Natural killer cell (primary cell): Measurements from ENCODE around the gene TBC1D22A. TPM values are rescaled to one million over a fixed set of nuclear protein-coding genes. Genes with fewer than 3 reads are reported as not detected.
A peak's percentile ranks its signal among the peaks of the same experiment; 100 is the strongest.

ENCODE experiments used
- ATAC-seq, 3 donors: fragments of 150-1000 bp in 2 of 3; fragments of 200-7000 bp in 1 of 3; cut with Tn5 transposase; 1 replicate in 1 of 3; 2 replicates in 2 of 3; pipeline ENCODE4 v1.10.0; 2021; ENCODE audit warnings: mild to moderate bottlenecking in 2 of 3, moderate library complexity in 2 of 3
- DNase-seq, 2 donors: peaks; one replicate each; pipeline versions ENCODE4 v3.0.0 to v3.0.0-alpha.2; 2013 to 2021; ENCODE audit warnings: mixed read lengths in 1 of 2
- H3K27ac ChIP-seq: one replicate; pipeline ENCODE4 v1.5.1; 2013; ENCODE audit warnings: mild to moderate bottlenecking, low read length
- H3K27me3 ChIP-seq: one replicate; pipeline ENCODE4 v1.6.1; 2013; ENCODE audit warnings: low read length; ENCODE audit not compliant: control insufficient read depth, insufficient read depth
- H3K36me3 ChIP-seq: one replicate; pipeline ENCODE4 v1.6.1; 2013; ENCODE audit warnings: low read length; ENCODE audit not compliant: control insufficient read depth, insufficient read depth
- H3K4me1 ChIP-seq: one replicate; pipeline ENCODE4 v1.6.1; 2013; ENCODE audit warnings: low read length; ENCODE audit not compliant: control insufficient read depth, insufficient read depth
- H3K4me3 ChIP-seq: one replicate; pipeline ENCODE4 v1.5.1; 2013; ENCODE audit warnings: low read length
- H3K9me3 ChIP-seq: one replicate; pipeline ENCODE4 v1.6.1; 2013; ENCODE audit warnings: low read length; ENCODE audit not compliant: control insufficient read depth, insufficient read depth
- H3K27ac Mint-ChIP-seq, 2 donors: one replicate each; pipeline ENCODE4 v1.8.0; 2022; ENCODE audit warnings: mild to moderate bottlenecking in 2 of 2, mixed read lengths in 2 of 2, moderate library complexity in 1 of 2
- H3K27me3 Mint-ChIP-seq, 2 donors: one replicate each; pipeline ENCODE4 v1.8.0; 2022; ENCODE audit warnings: low read depth in 2 of 2, mixed read lengths in 2 of 2
- H3K36me3 Mint-ChIP-seq: one replicate; pipeline ENCODE4 v1.8.0; 2022; ENCODE audit warnings: mixed read lengths
- H3K4me1 Mint-ChIP-seq, 2 donors: one replicate each; pipeline ENCODE4 v1.8.0; 2022; ENCODE audit warnings: mixed read lengths in 2 of 2
- H3K4me3 Mint-ChIP-seq: one replicate; pipeline ENCODE4 v1.8.0; 2022; ENCODE audit warnings: mild to moderate bottlenecking, moderate library complexity, mixed read lengths
- H3K9me3 Mint-ChIP-seq, 2 donors: one replicate each; pipeline ENCODE4 v1.8.0; 2022; ENCODE audit warnings: mixed read lengths in 2 of 2
- CTCF ChIP-seq: fragments of 200-600 bp; IDR thresholded peaks from one replicate; pipeline ENCODE4 v1.8.0; 2022; ENCODE audit warnings: antibody characterized with exemption
- WGBS: methylation state at CpG from one replicate; pipeline ENCODE4 v1.1.7; 2013; ENCODE audit warnings: missing lambda C conversion rate; ENCODE audit not compliant: insufficient coverage; 5-methylcytosine and 5-hydroxymethylcytosine counted together
- intact Hi-C: fragments of 100-400 bp; cut with micrococcal nuclease; formaldehyde crosslinking; loops from one replicate; pipeline ENCODE4 v1.14.2; 2022
- total RNA-seq, 4 donors: library from RNA; stranded (reverse); fragments of 120-200 nt in 1 of 4; gene quantifications; one replicate each; pipeline versions ENCODE4 v1.2.3 to v1.2.4, GENCODE V29; 2013 to 2022

The TBC1D22A gene
- total RNA-seq, 3 donors from 2014 or later (not counting 1 experiment from before 2014, with no cell fraction given): 47.4 to 53.7 (median 53.2) TPM

- Histone ChIP-seq H3K9me3 (no peaks in the 10 kb centered on the region), H3K4me3 (no peak overlapping the region), H3K36me3 (peaks cover 4% of the 10 kb centered on the region), H3K27ac (no peak overlapping the region), H3K27me3 (no peaks in the 10 kb centered on the region), H3K4me1 (peaks cover 15% of the 10 kb centered on the region)
- Mint-ChIP-seq H3K4me1 (peaks cover 50 to 70% of the 10 kb centered on the region in 2 donors), H3K27ac (no peak overlapping the region), H3K4me3 (no peak overlapping the region), H3K27me3 (no peaks in the 10 kb centered on the region), H3K36me3 (no peaks in the 10 kb centered on the region), H3K9me3 (no peaks in the 10 kb centered on the region)
- TF ChIP-seq CTCF: no peak
- intact Hi-C loops: no loop called here
- DNase-seq (no peak), ATAC-seq (no peak)
- WGBS: 97% methylated on average over 24 of the region's 25 CpGs
Observed at GRCh38 chr22:47040486-47041270, 278.2 kb downstream of the TBC1D22A start.

- intact Hi-C loops: no loop called here
- Histone ChIP-seq H3K9me3 (no peaks in the 10 kb centered on the region), H3K4me1 (peaks cover 19% of the 10 kb centered on the region), H3K36me3 (peaks cover 4% of the 10 kb centered on the region), H3K27ac (no peak overlapping the region), H3K4me3 (no peak overlapping the region), H3K27me3 (no peaks in the 10 kb centered on the region)
- ATAC-seq: no peak
- no peaks in the 10 kb centered on the region for H3K9me3 Mint-ChIP-seq
- DNase-seq: no peak
- 94% methylated on average over 27 of the region's 27 CpGs for WGBS
- no peak overlapping the region for H3K4me3 Mint-ChIP-seq
- no peak overlapping the region for H3K27ac Mint-ChIP-seq
- TF ChIP-seq CTCF: no peak
- H3K4me1 Mint-ChIP-seq: peaks cover 50 to 74% of the 10 kb centered on the region in 2 donors
- no peaks in the 10 kb centered on the region for H3K36me3 Mint-ChIP-seq
- H3K27me3 Mint-ChIP-seq: no peaks in the 10 kb centered on the region
Observed at GRCh38 chr22:47041271-47042115, 279.0 kb downstream of the TBC1D22A start.

DNA sequence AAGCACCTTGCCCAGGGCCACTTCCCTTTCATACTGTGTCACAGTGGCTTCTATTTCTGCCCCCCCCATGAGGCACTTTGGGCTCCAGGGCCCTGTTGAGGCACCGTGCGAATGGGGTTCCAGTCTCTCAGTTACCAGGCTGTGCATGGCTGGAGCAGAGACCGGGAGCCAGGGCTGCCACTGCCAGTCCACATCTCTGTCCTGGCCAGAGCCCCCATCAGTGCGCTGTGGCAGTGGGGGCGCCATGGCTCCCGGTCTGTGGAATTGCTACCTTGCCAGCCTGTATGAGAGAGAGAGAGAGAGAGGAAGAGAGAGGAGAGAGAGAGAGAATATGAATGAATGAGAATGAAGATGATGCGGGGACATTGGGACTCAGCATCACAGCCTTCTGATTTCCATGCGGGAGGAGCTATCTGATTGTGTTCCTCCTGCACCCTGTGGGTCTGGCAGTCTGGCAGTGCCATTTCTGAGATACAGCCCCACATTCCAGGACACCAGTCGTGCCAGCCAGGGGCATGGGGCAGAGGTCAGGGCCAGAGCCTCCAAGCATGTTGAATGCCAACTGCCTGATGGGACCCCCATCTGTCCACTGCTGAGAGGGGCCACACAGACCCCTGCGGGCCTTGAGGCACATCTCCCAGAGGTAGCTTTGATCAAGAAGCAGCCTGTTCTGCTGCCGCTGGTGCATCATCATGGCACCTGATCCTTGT, 279.8 kb downstream of the TBC1D22A start:
- no peak for TF ChIP-seq CTCF
- no peaks in the 10 kb centered on the region for H3K9me3 ChIP-seq
- ATAC-seq (no peak), DNase-seq (no peak)
- peaks cover 20% of the 10 kb centered on the region for H3K4me1 ChIP-seq
- Mint-ChIP-seq H3K36me3 (no peaks in the 10 kb centered on the region), H3K27ac (peak overlapping the region in 1 of 2 donors; percentile 48), H3K4me1 (peaks cover 56 to 81% of the 10 kb centered on the region in 2 donors), H3K4me3 (no peak overlapping the region), H3K9me3 (no peaks in the 10 kb centered on the region), H3K27me3 (no peaks in the 10 kb centered on the region)
- H3K4me3 ChIP-seq: no peak overlapping the region
- peaks cover 4% of the 10 kb centered on the region for H3K36me3 ChIP-seq
- H3K27me3 ChIP-seq: no peaks in the 10 kb centered on the region
- H3K27ac ChIP-seq: no peak overlapping the region
- intact Hi-C loops: no loop called here
- WGBS: 98% methylated on average over 11 of the region's 11 CpGs
